NT2/D1 (cell line): Measurements from ENCODE around the gene CAPN12.

Experiments
- DNase-seq: peaks from one replicate; pipeline ENCODE4 v3.0.0-alpha.2; 2011; ENCODE audit warnings: low read depth, low spot score
- H3K27me3 ChIP-seq: 2 replicates; pipeline ENCODE4 v1.6.0; 2011; ENCODE audit warnings: mild to moderate bottlenecking; ENCODE audit not compliant: insufficient read length, insufficient read depth
- H3K36me3 ChIP-seq: 2 replicates; pipeline ENCODE4 v1.6.1; 2011; ENCODE audit warnings: mild to moderate bottlenecking, low read length, mixed read lengths; ENCODE audit not compliant: insufficient read depth, insufficient read length
- H3K4me1 ChIP-seq: 2 replicates; pipeline ENCODE4 v1.5.1; 2011; ENCODE audit not compliant: insufficient read depth, insufficient read length
- H3K4me3 ChIP-seq: 2 replicates; pipeline ENCODE4 v1.5.1; 2011; ENCODE audit warnings: low read depth; ENCODE audit not compliant: insufficient read length
- H3K9ac ChIP-seq: 2 replicates; pipeline ENCODE4 v1.6.0; 2011; ENCODE audit warnings: low read depth; ENCODE audit not compliant: insufficient read length
- H3K9me3 ChIP-seq: 2 replicates; pipeline ENCODE4 v1.5.1; 2011; ENCODE audit warnings: mild to moderate bottlenecking, low read length; ENCODE audit not compliant: insufficient read depth
- SUZ12 ChIP-seq: IDR thresholded peaks from 2 replicates; pipeline ENCODE4 v1.6.1; 2011; ENCODE audit not compliant: insufficient read length, insufficient read depth; ENCODE audit errors: extremely low read depth
- YY1 ChIP-seq: IDR thresholded peaks from 2 replicates; pipeline ENCODE4 v1.6.1; 2011; ENCODE audit not compliant: insufficient read length, insufficient read depth
- ZNF274 ChIP-seq: IDR thresholded peaks from 2 replicates; pipeline ENCODE4 v1.6.1; 2011; ENCODE audit warnings: mild to moderate bottlenecking, low read depth, low read length

Gene CAPN12

GRCh38 chr19:38706792-38707511, 37.3 kb downstream of the CAPN12 start:
- H3K27me3 ChIP-seq = no peaks in the 10 kb centered on the region
- peaks cover 8% of the 10 kb centered on the region for H3K4me1 ChIP-seq
- no peak overlapping the region for H3K9ac ChIP-seq
- no peak for TF ChIP-seq ZNF274
- no peak for TF ChIP-seq YY1
- no peak for TF ChIP-seq SUZ12
- no peak for DNase-seq
- H3K36me3 ChIP-seq = peaks cover 99% of the 10 kb centered on the region
- no peaks in the 10 kb centered on the region for H3K9me3 ChIP-seq
- H3K4me3 ChIP-seq = no peak overlapping the region

GRCh38 chr19:38705197-38706019, 38.9 kb downstream of the CAPN12 start:
- Histone ChIP-seq H3K4me3 (no peak overlapping the region), H3K9me3 (no peaks in the 10 kb centered on the region), H3K36me3 (peaks cover 99% of the 10 kb centered on the region), H3K9ac (no peak overlapping the region), H3K27me3 (no peaks in the 10 kb centered on the region), H3K4me1 (peaks cover 8% of the 10 kb centered on the region)
- DNase-seq = no peak
- TF ChIP-seq ZNF274 (no peak), SUZ12 (no peak), YY1 (no peak)

GRCh38 chr19:38704488-38705026, 39.7 kb downstream of the CAPN12 start:
- H3K9me3 ChIP-seq = no peaks in the 10 kb centered on the region
- no peaks in the 10 kb centered on the region for H3K27me3 ChIP-seq
- no peak overlapping the region for H3K9ac ChIP-seq
- H3K36me3 ChIP-seq = peaks cover 98% of the 10 kb centered on the region
- peaks cover 8% of the 10 kb centered on the region for H3K4me1 ChIP-seq
- no peak for DNase-seq
- TF ChIP-seq YY1 (no peak), ZNF274 (no peak), SUZ12 (no peak)
- no peak overlapping the region for H3K4me3 ChIP-seq

- peaks cover 91% of the 10 kb centered on the region for H3K36me3 ChIP-seq
- TF ChIP-seq YY1 (no peak), ZNF274 (no peak), SUZ12 (no peak)
- H3K4me1 ChIP-seq = peaks cover 10% of the 10 kb centered on the region
Measured at GRCh38 chr19:38703509-38703908, 40.8 kb downstream of the CAPN12 start.

GRCh38 chr19:38702278-38702677, 42.0 kb downstream of the CAPN12 start:
- H3K4me1 ChIP-seq = peaks cover 18% of the 10 kb centered on the region
- no peaks in the 10 kb centered on the region for H3K27me3 ChIP-seq
- no peak for TF ChIP-seq ZNF274
- TF ChIP-seq YY1 = no peak
- no peak for TF ChIP-seq SUZ12
- H3K4me3 ChIP-seq = no peak overlapping the region
- H3K36me3 ChIP-seq = peaks cover 91% of the 10 kb centered on the region
- H3K9ac ChIP-seq = no peak overlapping the region
- no peak for DNase-seq
- H3K9me3 ChIP-seq = no peaks in the 10 kb centered on the region

More at GRCh38 chr19:38703509-38703908, 40.8 kb downstream of the CAPN12 start:
- no peak overlapping the region for H3K4me3 ChIP-seq
- no peaks in the 10 kb centered on the region for H3K27me3 ChIP-seq
- no peak for DNase-seq
- no peak overlapping the region for H3K9ac ChIP-seq
- H3K9me3 ChIP-seq = no peaks in the 10 kb centered on the region

- Histone ChIP-seq H3K27me3 (no peaks in the 10 kb centered on the region), H3K9me3 (no peaks in the 10 kb centered on the region), H3K4me1 (peaks cover 18% of the 10 kb centered on the region), H3K4me3 (no peak overlapping the region), H3K36me3 (peaks cover 90% of the 10 kb centered on the region), H3K9ac (no peak overlapping the region)
- TF ChIP-seq SUZ12 (no peak), YY1 (no peak), ZNF274 (no peak)
- no peak for DNase-seq
Measured at GRCh38 chr19:38701455-38702063, 42.7 kb downstream of the CAPN12 start.
